MG63 (cell line): ENCODE measurements around the gene GIMAP4. TPM values are rescaled to one million over a fixed set of nuclear protein-coding genes. Genes with fewer than 3 reads are reported as not detected.
"Not testable (repeated sequence)": the region's sequence is repeated elsewhere in the genome, so short reads cannot be mapped to it uniquely, and the experiment has no call there.

Experiments
- DNase-seq: peaks from one replicate; pipeline ENCODE4 v3.0.0-alpha.2; 2020
- H3K27me3 ChIP-seq: fragments of 250-450 bp; sonication (Bioruptor Pico); 2 replicates; pipeline ENCODE4 v1.5.1; 2020; ENCODE audit warnings: mild to moderate bottlenecking, moderate library complexity
- H3K36me3 ChIP-seq: fragments of 250-450 bp; sonication (Bioruptor Pico); 2 replicates; pipeline ENCODE4 v1.5.1; 2020; ENCODE audit warnings: mild to moderate bottlenecking, moderate library complexity
- H3K4me3 ChIP-seq: fragments of 250-450 bp; sonication (Bioruptor Pico); 2 replicates; pipeline ENCODE4 v1.5.1; 2020; ENCODE audit warnings: mild to moderate bottlenecking, moderate library complexity
- H3K9me3 ChIP-seq: fragments of 250-450 bp; sonication (Bioruptor Pico); 2 replicates; pipeline ENCODE4 v1.5.1; 2020; ENCODE audit warnings: mild to moderate bottlenecking, moderate library complexity
- total RNA-seq: library from RNA; depleted of rRNA; stranded (reverse); fragments of >200 nt; shearing (Covaris generic); gene quantifications from 2 replicates; pipeline ENCODE4 v1.2.3, GENCODE V29; 2014; ENCODE audit warnings: low replicate concordance

GIMAP4 gene
- total RNA-seq, 1 experiment from 2014 or later = not detected

DNA sequence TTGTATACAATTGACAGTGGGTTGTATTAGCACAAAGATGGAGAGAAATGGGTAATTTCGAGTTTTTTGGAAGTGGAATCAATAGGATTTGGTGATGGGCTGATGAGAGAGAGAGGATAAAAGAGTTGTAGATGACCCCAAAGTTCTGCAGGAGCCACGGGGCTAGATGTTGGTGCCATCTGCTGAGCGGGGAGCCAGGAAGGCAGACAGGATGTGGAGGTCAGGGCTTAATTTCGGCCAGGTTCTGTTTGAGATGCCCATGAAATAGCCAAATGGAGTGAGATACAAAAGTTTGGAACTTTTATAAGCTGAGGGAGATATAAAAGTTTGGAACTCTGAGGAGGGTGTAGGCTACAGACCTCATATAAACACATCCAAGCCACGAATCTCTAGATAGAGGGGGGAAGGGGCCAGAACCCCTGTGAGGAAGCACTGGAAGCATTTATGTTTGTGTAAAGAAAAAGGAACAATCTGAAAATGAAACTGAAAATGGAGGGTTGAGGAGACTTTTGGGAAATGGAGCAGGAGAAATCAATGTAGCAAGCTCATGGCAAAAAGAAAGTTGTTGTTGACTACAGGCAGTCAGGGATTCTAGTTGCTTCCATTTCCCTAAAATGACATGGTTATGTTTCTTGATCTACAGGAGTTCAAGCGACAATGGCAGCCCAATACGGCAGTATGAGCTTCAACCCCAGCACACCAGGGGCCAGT is 2.2 kb downstream of the GIMAP4 start:
- Histone ChIP-seq H3K9me3 (no peaks in the 10 kb centered on the region), H3K27me3 (no peaks in the 10 kb centered on the region), H3K4me3 (no peak overlapping the region), H3K36me3 (no peaks in the 10 kb centered on the region)
- DNase-seq = no peak

DNA sequence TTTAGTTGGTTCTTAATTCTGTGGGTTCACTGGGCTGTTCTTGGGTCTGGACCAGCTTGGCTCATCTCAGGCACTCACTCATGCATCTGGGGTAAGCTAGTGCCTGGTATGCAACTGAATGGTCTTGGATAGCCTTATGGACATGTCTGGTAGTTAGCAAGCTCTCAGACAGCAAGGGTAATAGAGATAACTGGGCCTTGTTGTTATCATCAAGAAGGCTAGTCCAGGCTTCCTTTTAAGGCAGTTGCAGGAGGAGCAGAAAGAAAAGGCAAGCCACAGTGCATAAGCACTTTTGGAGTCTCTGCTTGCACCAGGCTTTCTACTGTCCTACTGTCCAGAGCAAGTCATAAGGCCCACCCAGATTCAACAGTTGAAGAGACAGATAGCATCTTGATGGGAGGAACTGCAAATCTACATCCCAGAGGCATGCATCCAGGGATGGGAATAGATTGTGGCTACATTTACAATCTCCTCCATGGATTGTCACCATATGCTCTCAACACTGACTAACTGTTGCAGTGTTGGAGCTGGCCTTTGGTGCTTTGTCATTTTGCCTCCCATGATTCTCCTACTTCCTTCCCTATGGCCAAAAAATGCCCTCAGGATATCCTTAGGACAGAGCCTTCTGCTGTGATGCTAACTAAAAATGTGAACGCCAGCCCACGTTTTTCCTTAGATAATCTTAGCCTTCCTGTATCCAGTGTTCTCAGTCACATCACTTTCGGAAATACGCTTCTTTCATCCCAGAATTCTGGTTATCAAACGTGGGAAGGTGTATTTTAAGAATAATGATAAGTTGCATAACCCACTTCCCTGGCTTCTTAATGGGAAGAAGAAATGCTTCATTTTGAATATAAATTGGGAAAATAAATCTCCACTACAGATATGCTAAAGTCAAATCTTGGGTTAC is 3.6 kb downstream of the GIMAP4 start:
- H3K36me3 ChIP-seq = no peaks in the 10 kb centered on the region
- no peaks in the 10 kb centered on the region for H3K9me3 ChIP-seq
- DNase-seq = no peak
- no peaks in the 10 kb centered on the region for H3K27me3 ChIP-seq
- no peak overlapping the region for H3K4me3 ChIP-seq

DNA sequence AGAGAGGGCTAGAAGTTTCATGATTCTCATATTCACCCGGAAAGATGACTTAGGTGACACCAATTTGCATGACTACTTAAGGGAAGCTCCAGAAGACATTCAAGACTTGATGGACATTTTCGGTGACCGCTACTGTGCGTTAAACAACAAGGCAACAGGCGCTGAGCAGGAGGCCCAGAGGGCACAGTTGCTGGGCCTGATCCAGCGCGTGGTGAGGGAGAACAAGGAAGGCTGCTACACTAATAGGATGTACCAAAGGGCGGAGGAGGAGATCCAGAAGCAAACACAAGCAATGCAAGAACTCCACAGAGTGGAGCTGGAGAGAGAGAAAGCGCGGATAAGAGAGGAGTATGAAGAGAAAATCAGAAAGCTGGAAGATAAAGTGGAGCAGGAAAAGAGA is 5.3 kb downstream of the GIMAP4 start:
- Histone ChIP-seq H3K9me3 (no peaks in the 10 kb centered on the region), H3K4me3 (no peak overlapping the region), H3K27me3 (no peaks in the 10 kb centered on the region), H3K36me3 (no peaks in the 10 kb centered on the region)
- DNase-seq = no peak

DNA sequence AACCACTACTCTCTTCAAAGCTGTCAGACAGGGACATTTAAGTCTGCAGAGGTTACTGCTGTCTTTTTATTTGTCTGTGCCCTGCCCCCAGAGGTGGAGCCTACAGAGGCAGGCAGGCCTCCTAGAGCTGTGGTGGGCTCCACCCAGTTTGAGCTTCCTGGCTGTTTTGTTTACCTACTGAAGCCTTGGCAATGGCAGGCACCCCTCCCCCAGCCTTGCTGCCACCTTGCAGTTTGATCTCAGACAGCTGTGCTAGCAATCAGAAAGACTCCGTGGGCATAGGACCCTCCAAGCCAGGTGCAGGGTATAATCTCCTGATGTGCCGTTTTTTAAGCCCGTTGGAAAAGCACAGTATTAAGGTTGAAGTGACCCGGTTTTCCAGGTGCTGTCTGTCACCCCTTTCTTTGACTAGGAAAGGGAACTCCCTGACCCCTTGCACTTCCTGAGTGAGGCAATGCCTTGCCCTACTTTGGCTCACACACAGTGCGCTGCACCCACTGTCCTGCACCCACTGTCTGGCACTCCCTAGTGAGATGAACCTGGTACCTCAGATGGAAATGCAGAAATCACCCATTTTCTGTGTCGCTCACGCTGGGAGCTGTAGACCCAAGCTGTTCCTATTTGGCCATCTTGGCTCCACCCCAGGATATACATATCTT is 12.9 kb downstream of the GIMAP4 start:
- not testable (repeated sequence) for H3K27me3 ChIP-seq, H3K4me3 ChIP-seq, H3K36me3 ChIP-seq, H3K9me3 ChIP-seq, DNase-seq

DNA sequence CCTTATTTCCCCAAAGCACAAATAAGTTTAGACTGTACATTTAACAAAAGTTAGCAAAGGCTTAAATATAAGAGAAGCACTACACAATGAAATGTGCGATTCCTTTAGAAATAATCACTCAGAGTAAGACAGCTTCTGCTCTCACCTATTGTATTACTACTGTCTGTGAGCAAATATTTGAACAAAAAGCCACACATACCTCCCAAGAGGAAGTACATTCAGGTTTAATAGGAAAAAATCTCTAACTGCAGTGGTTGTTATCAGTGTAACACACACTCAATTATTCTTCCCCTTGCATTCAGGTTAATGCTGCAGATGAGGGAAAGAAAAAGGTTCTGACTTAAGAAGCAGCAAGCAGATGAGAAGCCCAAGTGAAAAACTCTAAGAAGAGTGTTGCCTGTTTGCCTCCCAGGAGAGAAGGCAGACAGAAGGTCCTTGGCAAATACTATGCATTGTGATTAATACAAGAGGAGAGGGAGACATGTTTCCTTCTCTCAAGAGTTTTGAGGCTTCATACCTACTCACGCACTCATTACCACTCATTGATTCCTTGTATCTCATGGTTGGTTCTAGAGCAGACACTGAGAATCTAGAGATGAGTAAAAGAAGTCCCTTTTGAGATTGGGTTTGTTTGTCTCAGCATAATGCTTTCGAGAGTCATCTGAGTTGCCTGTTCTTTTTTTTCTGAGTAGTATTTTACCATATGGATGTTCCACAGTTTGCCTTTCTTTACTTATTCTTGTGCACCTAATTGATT is 13.6 kb downstream of the GIMAP4 start:
- no peak overlapping the region for H3K4me3 ChIP-seq
- no peak for DNase-seq
- H3K27me3 ChIP-seq = no peaks in the 10 kb centered on the region

DNA sequence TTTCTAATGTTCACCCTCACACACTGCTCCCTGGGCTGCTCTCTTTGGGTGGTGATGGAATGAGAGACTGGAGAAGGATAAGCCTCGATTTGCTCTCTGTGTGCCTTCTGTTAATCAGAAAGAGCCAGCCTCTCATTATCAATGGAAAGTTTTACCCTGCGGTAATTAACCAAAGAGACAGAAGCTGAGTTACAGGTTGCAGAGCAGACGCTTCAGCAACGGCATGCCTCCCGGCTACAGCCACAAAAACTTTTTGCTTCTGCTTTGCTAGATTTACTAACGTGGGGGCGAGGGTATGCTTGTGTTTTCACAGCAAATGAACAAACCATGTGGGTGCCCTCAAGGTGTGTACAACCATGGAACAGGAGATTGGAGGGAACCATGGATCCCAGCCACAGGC is 18.0 kb downstream of the GIMAP4 start:
- no peaks in the 10 kb centered on the region for H3K9me3 ChIP-seq

More for the DNA sequence above, 13.6 kb downstream of the GIMAP4 start:
- no peaks in the 10 kb centered on the region for H3K9me3 ChIP-seq
- H3K36me3 ChIP-seq = no peaks in the 10 kb centered on the region

DNA sequence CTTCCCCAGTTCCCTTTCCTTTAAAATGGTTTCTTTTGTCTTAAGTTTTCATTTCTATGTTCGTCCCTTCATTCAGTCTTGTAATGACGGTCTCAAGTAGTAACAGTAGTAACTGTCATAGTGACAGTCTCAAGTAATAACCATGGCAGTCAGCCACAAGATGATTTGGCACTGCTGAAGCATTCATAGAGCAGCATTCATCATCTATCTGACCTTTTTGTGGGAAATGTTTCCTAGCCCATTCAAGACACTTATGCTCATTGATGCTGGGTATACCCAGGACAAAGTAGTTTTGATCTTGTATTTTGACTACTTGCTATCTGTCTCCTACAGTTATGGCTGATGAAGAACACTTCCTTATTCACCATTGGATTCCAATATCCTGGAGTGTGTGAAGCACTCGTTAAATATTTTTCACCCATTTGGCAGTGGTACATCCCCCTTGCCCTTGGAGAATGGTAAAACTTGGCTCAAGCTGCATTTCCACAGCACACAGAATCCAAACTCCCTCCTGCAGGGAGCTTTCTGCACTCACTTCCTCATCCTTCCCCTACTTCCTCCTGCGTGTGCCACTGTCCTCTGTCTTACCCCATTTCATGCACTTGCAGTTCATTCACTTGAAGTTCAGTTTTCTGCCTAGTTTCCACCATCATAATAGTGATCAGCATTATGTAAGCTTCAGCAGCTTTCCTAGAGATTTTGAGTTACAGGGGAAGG is 19.0 kb downstream of the GIMAP4 start:
- Histone ChIP-seq H3K9me3 (no peaks in the 10 kb centered on the region), H3K36me3 (no peaks in the 10 kb centered on the region), H3K4me3 (no peak overlapping the region), H3K27me3 (no peaks in the 10 kb centered on the region)
- no peak for DNase-seq

More for the DNA sequence above, 18.0 kb downstream of the GIMAP4 start:
- no peak for DNase-seq
- Histone ChIP-seq H3K36me3 (no peaks in the 10 kb centered on the region), H3K27me3 (no peaks in the 10 kb centered on the region), H3K4me3 (no peak overlapping the region)

DNA sequence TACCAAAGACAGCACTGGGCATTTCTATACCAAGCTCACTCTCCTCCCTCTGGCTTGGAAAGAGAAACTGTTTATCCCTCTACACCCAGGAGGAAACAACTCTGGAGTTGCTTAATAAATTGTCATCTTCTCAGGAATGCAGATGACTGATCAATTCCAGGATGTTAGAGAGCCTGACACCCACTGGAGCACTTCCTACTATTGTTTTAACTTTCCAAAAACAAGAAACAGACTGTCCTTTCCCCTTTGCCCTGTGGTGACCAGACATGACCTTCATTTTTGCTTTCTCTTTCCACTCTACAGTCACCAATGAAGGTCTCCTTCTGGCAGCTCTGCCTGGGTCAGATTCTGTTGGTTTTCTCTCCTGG is 19.6 kb downstream of the GIMAP4 start:
- Histone ChIP-seq H3K27me3 (no peaks in the 10 kb centered on the region), H3K36me3 (no peaks in the 10 kb centered on the region), H3K4me3 (no peak overlapping the region), H3K9me3 (no peaks in the 10 kb centered on the region)
- no peak for DNase-seq

DNA sequence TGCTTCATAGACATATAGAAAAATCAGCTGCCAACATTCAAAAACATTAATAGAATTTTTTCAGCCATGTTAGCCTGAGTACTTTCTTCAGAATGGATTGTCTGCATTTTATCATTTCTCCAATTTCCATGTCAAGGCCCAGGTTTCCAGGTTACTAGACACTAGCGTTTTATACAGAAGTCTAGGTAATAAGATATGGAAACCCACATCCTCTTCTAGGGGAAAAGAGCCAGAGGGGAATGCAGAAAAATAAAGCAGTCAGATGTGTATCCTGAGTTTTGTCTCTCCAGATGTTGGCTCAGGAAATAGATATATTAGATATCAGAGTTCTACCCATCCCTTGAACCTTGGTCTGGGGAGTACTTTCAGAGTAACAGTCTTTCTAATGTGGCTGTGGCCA is 20.4 kb downstream of the GIMAP4 start:
- no peaks in the 10 kb centered on the region for H3K27me3 ChIP-seq
- no peaks in the 10 kb centered on the region for H3K9me3 ChIP-seq
- no peak overlapping the region for H3K4me3 ChIP-seq
- H3K36me3 ChIP-seq = no peaks in the 10 kb centered on the region
- no peak for DNase-seq

DNA sequence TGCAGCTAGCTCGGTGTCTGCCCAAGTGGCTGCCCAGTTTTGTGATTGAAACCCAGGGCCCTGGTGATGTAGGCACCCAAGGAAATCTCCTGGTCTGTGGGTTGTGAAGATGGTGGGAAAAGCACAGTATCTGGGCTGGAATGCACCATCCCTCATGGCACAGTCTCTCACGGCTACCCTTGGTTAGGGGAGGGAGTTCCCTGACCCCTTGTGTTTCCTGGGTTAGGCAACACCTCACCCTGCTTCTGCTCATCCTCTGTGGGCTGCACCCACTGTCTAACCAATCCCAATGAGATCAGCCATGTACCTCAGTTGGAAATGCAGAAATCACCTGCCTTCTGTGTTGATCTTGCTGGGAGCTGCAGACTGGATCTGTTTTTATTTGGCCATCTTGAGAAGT is 27.6 kb downstream of the GIMAP4 start:
- Histone ChIP-seq H3K9me3 (no peaks in the 10 kb centered on the region), H3K27me3 (no peaks in the 10 kb centered on the region), H3K36me3 (no peaks in the 10 kb centered on the region), H3K4me3 (no peak overlapping the region)
- no peak for DNase-seq

DNA sequence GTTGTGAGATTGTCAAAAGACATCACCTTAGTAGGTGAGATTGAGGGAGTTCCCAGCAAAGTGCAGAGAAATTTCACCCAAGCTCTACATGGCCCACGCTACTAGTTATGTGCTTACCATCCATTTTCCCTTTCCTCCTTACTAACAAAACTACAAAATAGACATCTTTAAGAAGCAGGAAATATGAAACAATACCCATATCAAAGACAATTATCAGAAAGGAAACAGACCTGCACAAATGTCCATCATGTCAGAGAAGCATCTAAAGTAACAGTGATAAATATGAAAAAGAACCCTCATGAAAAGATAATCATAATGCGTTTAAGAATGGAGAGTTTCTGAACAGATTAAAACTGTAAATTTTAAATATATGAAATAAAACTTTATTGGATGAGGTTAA is 28.2 kb downstream of the GIMAP4 start:
- H3K9me3 ChIP-seq = no peaks in the 10 kb centered on the region
- no peak for DNase-seq
- H3K36me3 ChIP-seq = no peaks in the 10 kb centered on the region

DNA sequence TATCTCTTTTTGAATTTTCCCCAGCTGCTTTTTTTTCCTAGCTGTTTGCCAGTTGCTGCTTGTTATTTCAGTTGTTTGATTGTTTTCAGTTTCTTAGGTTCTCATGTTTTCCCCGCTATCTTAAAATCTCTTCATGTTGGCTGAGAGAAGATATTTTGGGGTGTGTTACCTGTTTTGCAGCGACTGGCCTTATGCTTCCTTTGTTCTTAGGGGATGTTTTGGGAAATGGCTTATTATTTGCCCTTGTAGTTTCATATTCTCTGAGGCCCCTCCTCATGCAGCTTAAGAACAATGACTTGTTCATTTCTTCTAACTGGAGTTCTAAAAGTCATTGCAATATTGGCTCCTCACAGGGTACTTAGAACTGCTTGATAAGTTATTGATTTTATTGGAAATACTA is 36.4 kb downstream of the GIMAP4 start:
- H3K27me3 ChIP-seq, H3K36me3 ChIP-seq, H3K4me3 ChIP-seq, DNase-seq, H3K9me3 ChIP-seq: not testable (repeated sequence)

More for the DNA sequence above, 28.2 kb downstream of the GIMAP4 start:
- Histone ChIP-seq H3K27me3 (no peaks in the 10 kb centered on the region), H3K4me3 (no peak overlapping the region)

DNA sequence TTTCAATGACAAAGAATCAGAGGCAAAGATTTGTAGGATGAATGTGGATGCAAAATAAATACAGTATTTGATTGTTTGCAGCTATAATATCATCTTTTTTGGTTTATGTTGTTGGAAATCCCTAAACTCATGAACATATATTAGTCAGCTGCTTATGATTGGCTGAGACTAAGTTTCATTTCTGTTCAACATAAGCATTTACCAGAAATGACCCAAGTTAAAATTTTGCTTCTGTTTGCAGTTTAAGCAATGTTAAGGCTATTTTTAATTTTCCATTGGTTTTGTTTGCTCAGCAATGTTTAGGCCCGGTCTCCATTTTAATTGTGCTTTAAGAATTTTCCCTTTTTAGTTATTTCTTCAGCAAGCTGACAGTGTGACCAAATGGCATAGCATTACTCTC is 43.0 kb downstream of the GIMAP4 start:
- H3K4me3 ChIP-seq = no peak overlapping the region
- DNase-seq = no peak

DNA sequence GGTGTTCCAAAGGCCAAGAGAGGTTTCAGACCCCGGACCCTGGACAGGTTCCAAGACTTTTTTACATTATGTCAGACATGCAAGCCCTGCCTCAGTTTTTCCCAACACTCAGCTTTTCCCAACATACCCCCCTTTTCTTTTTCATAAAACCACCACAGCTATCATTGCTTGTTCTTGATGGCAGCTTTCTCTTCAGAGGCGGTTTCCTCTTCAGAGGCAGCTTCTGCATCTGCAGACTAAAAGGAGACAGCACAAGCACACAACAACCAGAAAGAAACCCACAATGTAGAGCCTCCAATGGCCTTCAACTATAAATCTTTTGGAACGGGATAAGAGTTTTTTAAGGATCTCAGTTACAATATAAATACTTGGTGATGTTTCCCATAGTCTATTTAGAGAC is 45.7 kb downstream of the GIMAP4 start:
- DNase-seq = no peak
- H3K4me3 ChIP-seq = no peak overlapping the region
- H3K27me3 ChIP-seq = no peaks in the 10 kb centered on the region
- H3K36me3 ChIP-seq = no peaks in the 10 kb centered on the region
- no peaks in the 10 kb centered on the region for H3K9me3 ChIP-seq

More for the DNA sequence above, 43.0 kb downstream of the GIMAP4 start:
- no peaks in the 10 kb centered on the region for H3K36me3 ChIP-seq
- H3K9me3 ChIP-seq = no peaks in the 10 kb centered on the region
- H3K27me3 ChIP-seq = no peaks in the 10 kb centered on the region

DNA sequence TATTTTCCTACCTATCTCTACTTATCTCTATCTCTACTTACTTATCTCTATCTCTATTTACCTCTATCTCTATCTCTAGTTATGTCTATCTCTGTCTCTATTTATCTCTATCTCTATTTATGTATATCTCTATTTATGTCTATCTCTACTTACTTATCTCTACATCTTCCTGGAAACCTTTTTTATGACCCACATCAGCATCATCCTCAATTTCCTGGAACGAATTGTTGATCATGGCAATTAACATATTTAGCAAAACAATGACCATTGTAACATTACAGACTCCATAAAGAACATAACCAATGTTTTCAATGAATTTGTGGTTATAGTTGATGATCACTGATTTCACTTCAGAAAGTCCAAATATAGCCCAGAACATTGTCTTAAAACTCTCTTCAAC is 46.7 kb downstream of the GIMAP4 start:
- Histone ChIP-seq H3K9me3 (no peaks in the 10 kb centered on the region), H3K4me3 (no peak overlapping the region), H3K36me3 (no peaks in the 10 kb centered on the region), H3K27me3 (no peaks in the 10 kb centered on the region)
- no peak for DNase-seq

DNA sequence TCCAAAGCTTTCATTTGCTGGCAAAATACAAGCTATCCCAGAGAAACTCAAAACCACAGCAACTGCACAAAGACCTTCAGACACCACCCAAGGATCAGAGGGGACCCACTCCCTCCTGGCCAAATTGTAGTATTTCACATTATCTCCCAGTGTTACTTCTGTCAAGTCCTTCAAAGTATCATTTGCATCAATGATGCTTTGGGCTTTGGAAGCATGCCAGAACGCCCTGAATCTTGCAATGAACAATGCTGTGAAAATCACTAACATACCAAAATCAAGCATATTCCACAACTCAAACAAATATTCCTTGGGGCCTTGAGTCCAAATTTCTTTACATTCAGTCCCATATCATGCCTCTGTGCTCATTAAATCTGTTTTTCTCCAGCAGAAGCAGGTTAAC is 47.2 kb downstream of the GIMAP4 start:
- H3K27me3 ChIP-seq, DNase-seq, H3K36me3 ChIP-seq, H3K4me3 ChIP-seq, H3K9me3 ChIP-seq: not testable (repeated sequence)
